CD4-positive, alpha-beta T cell treated with Interleukin-4 for 1 hour (primary cell): Measurements from ENCODE around the gene BARHL1.
"Not testable (repeated sequence)": the region's sequence is repeated elsewhere in the genome, so short reads cannot be mapped to it uniquely, and the experiment has no call there.

Source experiments
- DNase-seq, 2 donors: peaks; one replicate each; pipeline ENCODE4 v3.0.0-alpha.2; 2020 to 2022

Gene BARHL1

DNA sequence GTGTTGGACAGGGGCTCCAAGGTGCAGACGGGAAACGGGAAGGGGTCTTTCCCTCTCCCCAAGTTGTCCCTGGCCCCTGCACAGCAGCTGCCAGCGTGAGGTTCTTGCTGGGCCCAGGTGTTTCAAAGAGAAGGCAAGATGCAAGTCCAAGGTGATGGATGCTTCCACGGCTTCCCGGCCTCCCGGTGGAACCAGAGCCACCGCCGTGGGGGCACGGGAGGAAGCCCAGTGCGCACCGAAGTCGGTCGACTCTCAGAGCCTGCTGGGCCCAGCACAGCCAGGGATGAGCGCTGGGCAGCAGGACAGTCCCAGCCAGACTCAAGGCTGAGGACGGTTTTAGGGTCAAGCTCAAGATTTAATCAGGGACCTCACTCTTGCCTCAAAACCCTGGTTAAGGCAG, 25.2 kb upstream of the BARHL1 start:
- no peak for DNase-seq

- no peak for DNase-seq
These were observed 22.7 kb upstream of the BARHL1 start for GRCh38 chr9:132559711-132560110.

- DNase-seq, result no peak
These were observed 21.7 kb upstream of the BARHL1 start for GRCh38 chr9:132560616-132561202.

- no peak for DNase-seq
These were observed 20.2 kb upstream of the BARHL1 start for GRCh38 chr9:132562306-132562573.

DNA sequence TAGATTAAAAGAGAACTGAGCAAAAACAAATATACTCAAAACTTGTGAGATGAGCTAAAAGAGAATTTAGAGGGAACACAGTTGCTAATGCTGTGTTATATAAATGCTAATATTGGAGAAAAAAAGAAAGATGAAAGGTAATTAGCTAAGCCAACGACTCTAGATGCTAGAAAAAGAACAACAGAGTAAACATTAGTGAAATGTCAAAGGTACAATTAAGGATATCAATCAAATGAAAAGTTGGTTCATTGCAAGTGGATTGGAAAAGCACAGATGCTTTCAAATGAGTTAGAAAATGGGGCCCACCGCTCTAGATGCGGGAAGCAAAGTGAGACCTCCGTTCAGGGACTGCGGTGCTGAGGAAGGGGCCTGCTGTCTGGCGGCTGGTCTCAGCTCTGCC, 17.9 kb upstream of the BARHL1 start:
- no peak for DNase-seq

- not testable (repeated sequence) for DNase-seq
These were observed 13.6 kb upstream of the BARHL1 start for GRCh38 chr9:132568787-132569186.

GRCh38 chr9:132571806-132572600, 10.4 kb upstream of the BARHL1 start:
- no peak for DNase-seq

GRCh38 chr9:132572921-132573320, 9.5 kb upstream of the BARHL1 start:
- DNase-seq, result no peak

GRCh38 chr9:132575005-132575609, 7.3 kb upstream of the BARHL1 start:
- DNase-seq, result peak; percentile 39 to 49

- no peak for DNase-seq
These were observed 6.6 kb upstream of the BARHL1 start for GRCh38 chr9:132575811-132576210.

DNA sequence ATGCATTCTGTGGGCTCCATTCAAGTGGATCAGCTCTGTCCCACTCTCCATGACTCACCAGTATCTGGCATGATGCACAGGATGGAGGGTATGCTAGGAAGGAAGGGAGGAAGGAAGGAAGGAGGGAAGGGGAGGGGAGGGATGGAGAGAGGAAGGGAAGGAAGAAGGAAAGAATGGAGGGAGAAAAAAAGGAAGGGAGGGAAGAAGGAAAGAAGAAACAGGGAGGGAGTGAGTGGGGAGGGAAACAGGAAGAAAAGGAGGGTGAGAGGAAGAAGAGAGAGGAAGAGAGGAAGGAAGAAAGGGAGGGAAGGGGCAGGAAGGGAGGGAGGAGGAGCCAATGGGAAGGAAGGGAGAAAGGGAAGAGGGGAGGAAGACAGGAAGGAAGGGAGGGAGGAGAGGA, 5.3 kb upstream of the BARHL1 start:
- DNase-seq, result no peak

GRCh38 chr9:132578367-132578932, 4.0 kb upstream of the BARHL1 start:
- DNase-seq, result no peak

- DNase-seq, result no peak
These were observed 3.0 kb upstream of the BARHL1 start for GRCh38 chr9:132579427-132579798.

GRCh38 chr9:132582786-132583583, 579 bp downstream of the BARHL1 start:
- DNase-seq, result no peak

GRCh38 chr9:132583584-132584304, 1.3 kb downstream of the BARHL1 start:
- DNase-seq, result no peak

DNA sequence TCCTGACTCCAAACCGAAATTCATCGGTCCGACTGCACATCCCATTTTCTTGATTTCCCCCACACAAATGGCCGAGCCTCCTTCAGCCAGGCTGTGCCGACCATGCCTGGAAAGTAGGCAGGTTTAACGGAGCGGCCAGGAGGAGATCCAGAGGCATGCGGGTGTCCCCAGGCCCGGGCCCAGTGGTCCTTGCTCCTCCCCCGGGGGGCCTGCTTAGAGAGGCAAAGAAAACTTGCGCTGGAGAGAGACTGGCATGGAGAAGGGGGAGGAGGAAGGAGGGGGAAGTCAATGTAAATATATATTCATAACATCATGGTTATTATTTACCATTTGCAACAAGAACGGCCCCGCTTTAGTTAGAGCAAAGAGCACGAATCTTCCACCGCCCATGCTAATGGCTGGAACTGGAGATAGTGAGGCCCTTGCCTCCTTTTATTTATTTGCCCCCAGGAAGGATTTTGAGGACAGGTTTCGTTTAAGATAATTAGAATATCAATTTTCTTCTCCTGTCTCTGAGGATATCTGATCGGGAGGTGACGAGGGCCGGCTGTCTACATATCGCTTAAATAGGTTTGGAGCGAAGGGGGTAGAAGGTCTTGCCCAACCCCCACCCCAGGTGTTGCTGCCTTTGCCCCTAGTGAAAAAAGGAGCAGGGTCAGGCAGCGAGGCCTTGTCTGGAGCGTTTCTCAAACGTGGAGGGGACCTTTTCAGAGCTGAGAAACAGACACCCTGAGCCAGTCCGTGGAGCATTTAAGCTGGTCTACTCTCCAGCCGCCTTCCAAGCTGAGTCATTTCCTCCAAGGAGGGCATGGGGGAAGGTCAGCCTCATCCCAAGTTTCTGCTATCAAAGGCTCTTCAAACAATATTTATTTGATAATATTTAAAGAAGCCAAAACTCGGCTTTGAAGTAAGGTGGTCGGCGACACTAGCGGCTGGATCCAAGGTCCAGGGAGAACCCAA, 2.5 kb downstream of the BARHL1 start:
- no peak for DNase-seq

GRCh38 chr9:132585954-132586829, 3.8 kb downstream of the BARHL1 start:
- DNase-seq, result peak in 1 of 2 donors; percentile 24

GRCh38 chr9:132586830-132587591, 4.6 kb downstream of the BARHL1 start:
- DNase-seq, result no peak

DNA sequence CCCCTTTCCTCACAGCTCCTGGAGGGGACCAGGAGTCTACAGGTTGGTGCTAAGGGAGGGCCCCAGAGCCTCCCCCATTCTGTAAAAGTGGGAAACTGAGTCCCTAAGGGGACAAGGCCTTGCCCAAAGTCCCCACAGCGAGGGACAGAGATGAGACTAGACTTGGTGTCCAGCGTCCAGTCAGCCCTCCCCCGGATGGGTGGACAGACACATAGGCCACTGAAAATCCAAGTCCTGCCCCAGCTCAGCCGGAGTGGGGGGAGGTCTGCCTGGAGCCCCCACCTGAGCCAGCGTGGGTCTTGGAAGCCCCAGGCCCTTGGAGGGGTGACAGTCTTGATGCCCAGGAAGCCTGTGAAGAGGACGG, 5.2 kb downstream of the BARHL1 start:
- DNase-seq, result no peak

GRCh38 chr9:132588098-132588497, 5.7 kb downstream of the BARHL1 start:
- no peak for DNase-seq
